ENCODE data around the gene CPO.
"Not testable (repeated sequence)": the region's sequence is repeated elsewhere in the genome, so short reads cannot be mapped to it uniquely, and the experiment has no call there.

The CPO gene

GRCh38 chr2:206939340-206939739, at the start of gene CPO:
Gene CPO, plus strand, starts transcription at chr2:206939518. Its CDS starts 82 bp downstream, at chr2:206939600.
- no peak for DNase-seq

- no peak for DNase-seq
Observed at GRCh38 chr2:206890179-206890578, 49.1 kb upstream of the CPO start.

- no peak for DNase-seq
Observed at GRCh38 chr2:206890926-206891325, 48.4 kb upstream of the CPO start.

GRCh38 chr2:206915121-206915520, 24.2 kb upstream of the CPO start:
- no peak for DNase-seq

GRCh38 chr2:206918263-206918662, 21.1 kb upstream of the CPO start:
- no peak for DNase-seq

- no peak for DNase-seq
Observed at GRCh38 chr2:206920310-206920709, 19.0 kb upstream of the CPO start.

- no peak for DNase-seq
Observed at GRCh38 chr2:206920951-206921350, 18.4 kb upstream of the CPO start.

- no peak for DNase-seq
Observed at GRCh38 chr2:206921529-206921928, 17.8 kb upstream of the CPO start.

GRCh38 chr2:206935991-206936842, 3.1 kb upstream of the CPO start:
- DNase-seq = no peak

- DNase-seq = no peak
Observed at GRCh38 chr2:206936843-206937230, 2.5 kb upstream of the CPO start.

GRCh38 chr2:206937555-206937954, 1.8 kb upstream of the CPO start:
- DNase-seq = no peak

- no peak for DNase-seq
Observed at GRCh38 chr2:206940546-206940945, 1.2 kb downstream of the CPO start.

- no peak for DNase-seq
Observed at GRCh38 chr2:206942592-206943478, 3.5 kb downstream of the CPO start.

GRCh38 chr2:206953404-206953803, 14.1 kb downstream of the CPO start:
- not testable (repeated sequence) for DNase-seq

GRCh38 chr2:206955253-206955652, 15.9 kb downstream of the CPO start:
- no peak for DNase-seq

GRCh38 chr2:206958261-206958660, 18.9 kb downstream of the CPO start:
- no peak for DNase-seq

GRCh38 chr2:206962966-206963365, 23.6 kb downstream of the CPO start:
- DNase-seq = no peak

GRCh38 chr2:206968134-206969086, 29.1 kb downstream of the CPO start:
- DNase-seq = no peak

GRCh38 chr2:206969192-206969591, 29.9 kb downstream of the CPO start:
- no peak for DNase-seq

- no peak for DNase-seq
Observed at GRCh38 chr2:206970589-206971360, 31.5 kb downstream of the CPO start.

- DNase-seq = no peak
Observed at GRCh38 chr2:206971805-206972204, 32.5 kb downstream of the CPO start.

- DNase-seq = no peak
Observed at GRCh38 chr2:206974551-206974950, 35.2 kb downstream of the CPO start.

Data from NCI-H1105 treated with DMSO at 0.1 percent for 48 hours (cell line).